ENCODE measurements around the gene TICAM2. TPM values are rescaled to one million over a fixed set of nuclear protein-coding genes. Genes with fewer than 3 reads are reported as not detected.
A peak's percentile ranks its signal among the peaks of the same experiment; 100 is the strongest.

Gene TICAM2
- total RNA-seq, 1 donor from 2014 or later, result 0.13 TPM

GRCh38 chr5:115607935-115608334, 5.7 kb upstream of the TICAM2 start:
- no peak for DNase-seq (ENCODE audit: low read depth in 2 of 2)

DNA sequence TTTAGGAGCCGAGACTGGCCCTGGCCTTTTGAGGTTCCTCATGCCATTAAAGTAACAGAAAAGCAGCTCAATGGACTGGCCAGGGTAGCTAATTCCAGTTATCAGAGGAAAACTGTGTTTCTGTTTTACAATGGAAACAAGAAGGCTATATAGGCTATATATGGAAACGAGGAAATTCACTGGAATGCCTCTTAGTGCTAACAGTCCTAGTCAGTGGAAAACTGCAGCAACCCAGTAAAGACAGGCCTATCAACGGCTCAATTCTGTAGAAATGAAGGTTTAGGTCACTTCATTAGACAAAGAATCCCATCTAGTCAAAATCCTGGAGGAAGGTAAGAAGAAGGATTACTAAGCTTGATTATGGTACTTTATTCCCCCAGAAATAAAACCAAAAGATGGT, 3.2 kb upstream of the TICAM2 start:
- no peak for DNase-seq (ENCODE audit: low read depth in 2 of 2)

- no peak for DNase-seq (ENCODE audit: low read depth in 2 of 2)
Measured at GRCh38 chr5:115602591-115603125, 379 bp upstream of the TICAM2 start.

- DNase-seq (ENCODE audit: low read depth in 2 of 2), result no peak
Measured at GRCh38 chr5:115600766-115601165, 1.5 kb downstream of the TICAM2 start.

- no peak for DNase-seq (ENCODE audit: low read depth in 2 of 2)
Measured at GRCh38 chr5:115599924-115600323, 2.4 kb downstream of the TICAM2 start.

GRCh38 chr5:115599502-115599901, 2.8 kb downstream of the TICAM2 start:
- DNase-seq (ENCODE audit: low read depth in 2 of 2), result no peak

- peak in 1 of 2 donors; percentile 68 for DNase-seq (ENCODE audit: low read depth in 2 of 2)
Measured at GRCh38 chr5:115594128-115595047, 7.9 kb downstream of the TICAM2 start.

DNA sequence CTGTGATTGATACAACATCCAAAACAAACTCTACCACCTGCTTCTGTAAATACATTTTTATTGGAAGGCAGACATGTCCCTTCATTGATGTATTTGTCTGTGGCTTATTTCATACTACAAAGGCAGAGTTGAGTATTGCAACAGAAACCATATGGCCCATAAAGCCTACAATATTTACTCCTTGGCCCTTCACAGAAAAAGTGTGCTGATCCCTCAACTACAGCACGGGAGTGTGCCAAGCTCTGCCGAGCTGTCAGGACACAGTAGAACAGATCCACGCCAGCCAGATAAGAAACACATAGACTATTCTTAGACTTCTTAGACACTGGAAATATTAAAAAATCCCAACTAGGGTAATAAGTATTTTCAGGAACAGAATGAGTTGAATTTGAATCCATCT, 13.2 kb downstream of the TICAM2 start:
- DNase-seq (ENCODE audit: low read depth in 2 of 2), result no peak

DNA sequence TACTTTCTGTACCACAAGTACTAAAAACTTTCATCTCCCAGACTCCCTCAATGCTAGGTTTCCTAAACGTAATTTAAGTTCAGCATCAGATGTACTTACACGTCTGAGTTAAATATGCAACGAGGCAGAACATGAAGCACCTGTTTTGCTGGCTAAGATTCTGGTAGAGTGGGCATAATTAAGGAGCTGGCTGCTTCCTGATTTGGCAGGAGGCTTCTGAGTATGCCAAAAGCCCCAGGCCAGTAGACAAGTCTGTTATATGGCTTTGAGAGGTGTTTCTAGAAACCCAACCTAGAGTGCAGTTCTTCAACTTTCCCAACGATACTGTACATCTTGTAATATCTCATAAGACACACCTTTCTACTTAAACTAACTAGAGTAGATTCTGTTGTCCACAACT, 13.6 kb downstream of the TICAM2 start:
- no peak for DNase-seq (ENCODE audit: low read depth in 2 of 2)

- DNase-seq (ENCODE audit: low read depth in 2 of 2), result peak in 1 of 2 donors; percentile 47
Measured at GRCh38 chr5:115586525-115587146, 15.6 kb downstream of the TICAM2 start.

- peak in 1 of 2 donors; percentile 14 for DNase-seq (ENCODE audit: low read depth in 2 of 2)
Measured at GRCh38 chr5:115585265-115585664, 17.0 kb downstream of the TICAM2 start.

- DNase-seq (ENCODE audit: low read depth in 2 of 2), result no peak
Measured at GRCh38 chr5:115584501-115584900, 17.8 kb downstream of the TICAM2 start.

- peak in 1 of 2 donors; percentile 92 for DNase-seq (ENCODE audit: low read depth in 2 of 2)
Measured at GRCh38 chr5:115583474-115583873, 18.8 kb downstream of the TICAM2 start.

- no peak for DNase-seq (ENCODE audit: low read depth in 2 of 2)
Measured at GRCh38 chr5:115580941-115581340, 21.3 kb downstream of the TICAM2 start.

GRCh38 chr5:115579747-115580173, 22.5 kb downstream of the TICAM2 start:
- no peak for DNase-seq (ENCODE audit: low read depth in 2 of 2)

- DNase-seq (ENCODE audit: low read depth in 2 of 2), result no peak
Measured at GRCh38 chr5:115579216-115579615, 23.1 kb downstream of the TICAM2 start.

DNA sequence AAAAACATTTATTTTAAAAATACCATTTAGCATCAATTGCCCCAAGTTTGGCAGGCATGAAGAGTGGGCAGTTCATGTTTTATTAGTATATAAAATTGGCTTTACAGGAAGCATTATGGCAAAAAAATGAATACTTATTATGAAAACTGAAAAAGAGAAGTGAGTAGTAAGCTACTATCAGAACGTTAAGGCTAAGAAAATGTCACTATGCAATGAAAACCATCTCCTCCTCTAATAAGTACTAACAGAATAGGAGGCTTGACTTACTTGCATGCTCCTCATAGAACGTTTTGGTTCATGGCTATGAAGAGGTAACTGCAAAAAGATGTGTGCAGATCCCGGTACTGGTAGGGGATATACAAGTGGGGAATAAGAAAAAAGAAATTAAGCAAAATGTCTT, 23.6 kb downstream of the TICAM2 start:
- no peak for DNase-seq (ENCODE audit: low read depth in 2 of 2)

GRCh38 chr5:115577741-115578140, 24.5 kb downstream of the TICAM2 start:
- DNase-seq (ENCODE audit: low read depth in 2 of 2), result no peak

DNA sequence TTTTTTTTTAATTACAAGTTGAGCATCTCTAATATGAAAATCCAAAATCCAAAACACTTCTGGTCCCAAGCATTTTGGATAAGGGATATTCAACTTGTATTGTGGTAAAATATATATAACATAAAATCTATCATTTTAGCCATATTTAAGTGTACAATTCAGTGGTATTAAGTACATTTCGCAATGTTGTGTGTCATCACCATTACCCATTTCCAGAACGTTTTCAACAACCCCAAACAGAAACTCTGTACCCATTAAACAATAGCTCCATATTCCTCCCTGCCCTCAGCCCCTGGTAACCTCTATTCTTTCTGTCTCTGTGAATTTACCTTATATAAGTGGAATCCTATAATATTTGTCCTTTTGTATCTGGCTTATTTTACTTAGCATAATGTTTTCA, 24.9 kb downstream of the TICAM2 start:
- DNase-seq (ENCODE audit: low read depth in 2 of 2), result no peak

DNA sequence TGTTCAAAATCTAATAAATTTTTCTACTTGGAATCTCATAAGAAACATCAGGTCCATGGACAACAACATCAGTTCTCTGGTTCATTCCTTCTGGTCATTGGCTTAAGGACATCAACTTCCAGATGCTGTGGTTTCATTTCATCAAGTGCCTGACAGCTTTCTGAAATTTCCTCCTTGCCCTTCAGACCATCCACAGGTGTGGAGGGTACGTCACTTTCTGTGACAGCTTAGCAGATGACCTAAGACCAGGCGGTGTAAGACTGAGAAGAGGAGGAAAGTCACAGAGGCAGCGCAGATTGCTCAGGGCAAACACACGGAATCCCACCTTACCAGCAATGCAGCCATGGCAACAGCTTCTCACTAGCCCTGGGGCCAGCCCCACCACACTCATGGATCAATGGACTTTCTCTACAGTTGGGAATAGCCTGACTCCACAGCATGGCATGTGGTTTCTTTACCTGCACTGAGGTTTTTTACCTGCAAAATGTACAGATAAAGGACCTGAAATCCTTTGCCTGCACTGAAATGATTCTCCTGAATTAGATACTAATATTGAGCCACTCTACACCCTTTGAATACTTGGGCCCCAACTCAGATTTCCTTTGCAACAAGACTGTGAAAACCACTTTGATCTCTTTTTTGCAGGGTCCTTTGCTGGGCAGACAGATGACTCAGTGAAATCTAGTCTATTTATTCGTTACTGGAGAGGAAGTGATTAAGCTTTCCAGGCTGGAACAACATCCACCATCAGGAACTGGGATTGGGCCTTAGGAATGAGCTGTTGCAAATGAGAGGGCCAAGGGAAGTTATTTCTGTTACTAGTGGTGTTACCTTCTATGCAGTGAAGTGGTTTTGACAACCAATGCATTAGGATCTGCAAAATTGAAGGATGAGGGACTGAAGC, 26.9 kb downstream of the TICAM2 start:
- peak; percentile 67 to 97 for DNase-seq (ENCODE audit: low read depth in 2 of 2)

DNA sequence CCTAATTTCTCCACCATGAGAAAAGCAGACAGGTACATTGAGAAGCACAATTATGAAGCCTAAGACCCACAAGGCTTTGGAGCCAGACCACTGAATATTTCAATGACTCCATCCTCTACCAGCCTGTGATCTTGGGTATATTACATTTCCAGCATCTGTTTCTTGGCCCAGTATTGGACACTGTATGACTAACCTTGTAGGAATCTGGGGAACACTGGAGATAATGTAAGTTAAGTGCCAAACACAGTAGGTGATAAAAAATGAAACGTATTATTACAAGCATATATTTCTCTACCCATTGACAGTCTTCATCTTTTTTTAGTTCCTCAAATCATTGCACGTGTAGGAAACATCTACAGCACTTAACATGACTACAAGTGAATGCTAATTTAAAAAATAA, 29.1 kb downstream of the TICAM2 start:
- DNase-seq (ENCODE audit: low read depth in 2 of 2), result peak in 1 of 2 donors; percentile 46
